HG03354 (cell line): ENCODE results near the gene CELSR1.

Experiments
- ATAC-seq: cut with Tn5 transposase; IDR thresholded peaks from one replicate; pipeline ENCODE4 v1.9.1; 2021; ENCODE audit warnings: mild to moderate bottlenecking; ENCODE audit not compliant: unreplicated experiment, poor library complexity, severe bottlenecking

Gene CELSR1

DNA sequence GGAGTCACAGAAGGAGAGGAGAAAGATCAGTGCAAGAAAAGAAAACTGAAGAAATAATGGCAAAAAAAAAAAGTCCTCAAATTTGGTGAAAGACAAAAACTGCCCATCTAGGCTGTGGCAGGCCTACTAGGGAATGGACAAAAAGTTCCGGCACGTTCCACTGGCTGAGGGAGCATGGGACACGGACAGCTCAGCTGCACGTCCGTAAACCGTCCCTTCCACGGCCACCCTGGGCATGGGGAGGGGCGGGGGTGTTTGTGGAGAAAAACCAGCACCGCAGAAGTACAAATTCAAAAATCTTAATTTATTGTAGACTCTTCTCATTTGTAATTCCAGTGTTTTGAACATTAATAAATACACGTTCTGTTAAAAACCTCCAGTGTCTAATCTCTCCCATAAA is 176.5 kb downstream of the CELSR1 start:
- no peak for ATAC-seq

DNA sequence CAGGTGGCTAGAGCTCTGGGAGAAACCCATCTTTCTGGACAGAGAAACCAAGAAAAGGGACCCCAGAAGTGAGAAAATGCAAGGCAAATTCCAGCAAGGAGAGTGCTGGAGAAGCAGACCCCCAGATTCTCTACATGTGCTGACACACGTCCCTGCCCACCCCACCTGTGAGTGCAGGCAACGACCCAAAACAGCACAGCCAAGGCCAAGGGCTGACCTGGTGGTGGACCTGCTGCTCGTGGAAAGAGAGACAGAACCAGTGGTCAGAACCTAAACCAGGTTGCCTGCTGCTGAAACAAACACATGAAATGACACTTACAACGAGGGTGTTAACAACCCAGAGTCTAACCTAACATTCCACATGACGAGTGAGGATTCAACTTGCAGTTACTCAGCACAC is 177.3 kb downstream of the CELSR1 start:
- ATAC-seq = no peak

- ATAC-seq = no peak
Observed at GRCh38 chr22:46359362-46359761, 178.1 kb downstream of the CELSR1 start.

DNA sequence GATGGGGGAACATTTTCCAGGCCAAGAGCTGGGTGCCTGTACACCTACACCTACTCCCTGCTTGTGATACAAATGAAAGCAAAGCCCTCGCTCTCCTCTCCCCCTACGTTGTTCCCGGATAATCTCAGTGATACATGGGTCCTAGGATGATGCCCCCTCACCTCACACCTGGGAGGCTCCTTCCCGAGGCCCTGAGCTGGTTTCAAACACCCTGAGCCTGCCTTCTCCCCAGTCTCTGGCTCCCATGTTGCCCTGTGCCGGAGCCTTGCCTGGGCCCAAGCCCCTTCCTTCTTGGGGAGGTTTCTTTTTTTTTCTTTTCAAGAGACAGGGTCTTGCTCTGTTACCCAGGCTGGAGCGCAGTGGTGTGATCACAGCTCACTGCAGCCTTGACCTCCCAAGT is 178.7 kb downstream of the CELSR1 start:
- no peak for ATAC-seq

- ATAC-seq = no peak
Observed at GRCh38 chr22:46357711-46358520, 179.5 kb downstream of the CELSR1 start.

GRCh38 chr22:46356496-46357480 is 180.6 kb downstream of the CELSR1 start:
- ATAC-seq = no peak

DNA sequence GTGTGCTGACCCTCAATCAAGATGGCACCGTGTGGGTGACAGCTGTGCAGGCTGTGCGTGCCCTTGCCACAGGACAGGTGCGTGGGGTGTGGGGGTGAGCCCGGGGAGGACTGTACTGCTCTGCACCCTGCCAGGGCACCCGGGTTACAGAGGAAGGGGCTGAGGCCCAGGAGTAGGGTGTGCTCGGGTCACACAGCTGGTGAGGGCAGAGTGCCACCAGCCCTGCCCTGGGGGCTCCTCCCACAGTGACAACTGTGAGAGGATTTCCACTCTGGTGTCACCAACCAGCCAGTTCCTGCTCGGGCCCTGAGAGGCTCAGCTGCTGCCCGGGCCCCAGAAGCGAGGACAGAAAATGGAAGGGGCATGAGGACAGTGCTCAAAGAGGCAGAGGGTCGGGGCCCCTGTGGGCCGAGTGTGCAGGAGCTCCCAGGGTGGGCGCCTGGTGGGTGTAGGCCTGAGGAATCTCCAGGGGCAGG is 181.4 kb downstream of the CELSR1 start:
- no peak for ATAC-seq

DNA sequence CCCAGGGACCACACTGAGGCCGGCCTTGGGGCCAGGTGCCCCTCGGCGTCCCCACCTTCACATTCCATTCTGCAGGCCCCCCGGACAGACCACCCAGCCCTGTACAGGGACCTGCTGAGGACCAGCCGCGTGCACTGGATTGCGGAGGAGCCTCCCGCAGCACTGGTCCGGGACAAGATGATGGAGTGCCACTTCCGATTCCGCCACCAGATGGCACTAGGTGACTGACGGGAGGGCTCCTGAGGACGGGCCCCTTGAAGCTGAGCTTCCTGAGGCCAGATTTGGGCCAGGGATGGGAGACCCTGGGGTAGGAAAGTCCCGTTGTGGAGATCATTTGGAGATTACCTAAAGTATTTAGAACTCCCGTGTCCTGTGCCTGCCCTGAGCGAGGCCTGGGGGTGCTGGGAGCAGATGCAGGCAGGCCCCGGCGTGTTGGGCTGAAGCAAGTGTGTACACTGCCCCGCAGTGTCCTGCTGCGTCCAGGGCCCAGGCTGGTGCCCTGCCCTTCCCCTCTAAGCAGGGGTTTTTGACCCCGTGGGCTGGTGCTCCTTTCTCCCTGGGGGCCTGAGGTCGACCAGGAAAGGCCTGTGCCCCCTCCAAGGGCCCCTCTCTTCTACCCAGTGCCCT is 181.9 kb downstream of the CELSR1 start:
- ATAC-seq = no peak

GRCh38 chr22:46354993-46355305 is 182.5 kb downstream of the CELSR1 start:
- ATAC-seq = no peak

- no peak for ATAC-seq
Observed at GRCh38 chr22:46354176-46354992, 183.0 kb downstream of the CELSR1 start.

DNA sequence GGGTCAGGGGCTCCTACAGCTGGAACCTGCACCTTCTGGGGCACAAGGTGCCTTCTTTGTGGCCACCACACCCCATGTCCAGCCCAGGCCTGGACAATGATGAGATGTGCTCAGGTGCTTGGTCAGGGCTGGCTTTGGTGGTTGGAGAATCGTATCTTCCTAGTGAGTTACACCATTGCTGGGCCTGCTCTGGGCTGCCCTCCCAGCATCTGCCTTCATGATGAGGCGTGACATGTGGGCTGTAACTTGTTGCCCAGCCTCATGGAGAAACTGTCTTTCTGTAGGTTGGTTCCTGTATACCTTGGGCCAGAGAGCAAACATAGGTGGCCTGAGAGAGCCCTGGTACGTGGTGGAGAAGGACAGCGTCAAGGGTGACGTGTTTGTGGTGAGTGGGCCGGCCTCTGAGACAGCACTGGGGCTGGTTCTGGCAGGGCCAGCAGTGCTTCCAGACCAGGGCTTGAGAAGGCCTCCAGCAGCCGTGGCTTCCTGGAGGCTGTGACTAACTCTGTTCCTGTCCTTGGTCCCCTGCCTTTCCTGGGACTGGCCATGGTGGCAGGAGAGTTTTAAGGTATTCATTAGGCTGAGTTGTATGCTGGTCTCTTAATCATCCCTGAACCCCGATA is 183.8 kb downstream of the CELSR1 start:
- no peak for ATAC-seq

GRCh38 chr22:46352691-46353386 is 184.6 kb downstream of the CELSR1 start:
- ATAC-seq = no peak

DNA sequence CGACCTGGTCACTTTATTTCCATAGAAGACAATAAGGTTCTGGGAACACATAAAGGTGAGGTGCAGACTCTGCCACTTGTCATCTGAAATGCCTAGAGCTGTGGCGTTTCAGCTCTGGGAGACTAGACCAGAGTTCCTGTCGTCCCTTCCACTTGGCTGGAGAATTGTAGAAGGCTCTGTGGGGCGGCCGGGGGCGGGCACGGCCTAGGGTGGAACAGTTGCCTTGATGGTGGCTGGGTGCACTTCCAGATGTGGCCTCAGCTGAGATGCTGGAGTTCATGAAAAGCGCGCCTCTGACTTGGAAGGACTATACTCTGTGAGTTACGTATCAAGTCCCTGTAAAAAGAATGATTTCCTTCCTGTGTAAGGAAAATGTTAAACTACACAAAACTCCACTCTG is 185.1 kb downstream of the CELSR1 start:
- no peak for ATAC-seq

GRCh38 chr22:46351767-46352166 is 185.7 kb downstream of the CELSR1 start:
- no peak for ATAC-seq

- no peak for ATAC-seq
Observed at GRCh38 chr22:46351131-46351735, 186.2 kb downstream of the CELSR1 start.

GRCh38 chr22:46350646-46351045 is 186.8 kb downstream of the CELSR1 start:
- no peak for ATAC-seq

DNA sequence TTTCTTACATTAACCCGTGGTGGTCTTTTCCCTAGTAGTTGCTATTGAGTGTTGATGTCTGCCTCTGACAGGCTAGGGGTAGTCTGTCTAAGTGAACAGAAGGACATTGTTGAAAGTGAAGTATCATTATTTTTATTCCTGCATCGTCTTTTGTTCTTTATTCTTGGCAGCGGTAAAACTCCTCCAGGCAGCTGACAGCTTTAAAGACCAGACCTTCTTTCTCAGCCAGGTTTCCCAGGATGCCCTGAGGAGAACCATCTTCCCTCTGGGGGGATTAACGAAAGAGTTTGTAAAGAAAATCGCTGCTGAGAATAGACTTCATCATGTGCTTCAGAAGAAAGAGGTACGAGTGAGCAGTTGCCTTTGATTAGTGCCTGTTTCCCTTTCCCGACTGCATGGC is 187.3 kb downstream of the CELSR1 start:
- no peak for ATAC-seq

GRCh38 chr22:46349681-46350080 is 187.7 kb downstream of the CELSR1 start:
- ATAC-seq = no peak
